Activated CD8-positive, alpha-beta T cell treated with anti-CD3 and anti-CD28 coated beads for 36 hours (primary cell): ENCODE results near the gene RBM47. TPM values are rescaled to one million over a fixed set of nuclear protein-coding genes. Genes with fewer than 3 reads are reported as not detected.

Source experiments
- ATAC-seq: fragments of 200-7000 bp; cut with Tn5 transposase; one replicate; pipeline ENCODE4 v1.10.0; 2021; ENCODE audit warnings: mild to moderate bottlenecking, moderate library complexity
- CTCF ChIA-PET: fragments of 350-600 bp; sonication (Branson Sonifier 250); formaldehyde crosslinking; loops from one replicate; lab custom pipeline; 2021; ENCODE audit warnings: antibody characterized with exemption; lab: Charles Lee
- POLR2A ChIA-PET: fragments of 350-600 bp; sonication (Branson Sonifier 250); formaldehyde crosslinking; loops from one replicate; lab custom pipeline; 2021; ENCODE audit warnings: antibody characterized with exemption; lab: Charles Lee
- DNase-seq: peaks from one replicate; pipeline ENCODE4 v3.0.0-alpha.2; 2020
- H3K27ac Mint-ChIP-seq: one replicate; pipeline ENCODE4 v1.8.0; 2021; ENCODE audit warnings: mild to moderate bottlenecking, mixed read lengths
- H3K27me3 Mint-ChIP-seq: one replicate; pipeline ENCODE4 v1.8.0; 2021; ENCODE audit warnings: mixed read lengths
- H3K36me3 Mint-ChIP-seq: one replicate; pipeline ENCODE4 v1.8.0; 2021; ENCODE audit warnings: low read depth, mixed read lengths
- H3K4me1 Mint-ChIP-seq: one replicate; pipeline ENCODE4 v1.8.0; 2021; ENCODE audit warnings: low read depth, mixed read lengths
- H3K4me3 Mint-ChIP-seq: one replicate; pipeline ENCODE4 v1.8.0; 2021; ENCODE audit warnings: mild to moderate bottlenecking, moderate library complexity, mixed read lengths
- H3K9me3 Mint-ChIP-seq: one replicate; pipeline ENCODE4 v1.8.0; 2021; ENCODE audit warnings: mixed read lengths
- CTCF ChIP-seq: fragments of 200-600 bp; IDR thresholded peaks from one replicate; pipeline ENCODE4 v1.8.0; 2022; ENCODE audit warnings: antibody characterized with exemption, mild to moderate bottlenecking
- intact Hi-C: fragments of 100-400 bp; cut with micrococcal nuclease; formaldehyde crosslinking; loops from one replicate; pipeline ENCODE4 v1.10.0; 2022
- total RNA-seq, 2 experiments: library from RNA; stranded (reverse); gene quantifications; one replicate each; pipeline ENCODE4 v1.2.3, GENCODE V29; 2021

Gene RBM47
- total RNA-seq, 2 experiments from 2014 or later, result 0.13 to 0.74 TPM

- no peak for ATAC-seq
- CTCF ChIA-PET, result no interaction called here
- TF ChIP-seq CTCF, result no peak
Observed at GRCh38 chr4:40601641-40602040, 28.0 kb downstream of the RBM47 start.

GRCh38 chr4:40600850-40601249 lies 28.8 kb downstream of the RBM47 start:
- DNase-seq (no peak), ATAC-seq (no peak)
- TF ChIP-seq CTCF, result no peak
- POLR2A ChIA-PET, result no interaction called here
- Mint-ChIP-seq H3K4me1 (no peaks in the 10 kb centered on the region), H3K36me3 (no peaks in the 10 kb centered on the region), H3K9me3 (no peaks in the 10 kb centered on the region), H3K4me3 (no peak overlapping the region), H3K27ac (no peak overlapping the region), H3K27me3 (peaks cover 2% of the 10 kb centered on the region)
- CTCF ChIA-PET, result no interaction called here
- intact Hi-C loops, result no loop called here

More at GRCh38 chr4:40601641-40602040, 28.0 kb downstream of the RBM47 start:
- Mint-ChIP-seq H3K4me3 (no peak overlapping the region), H3K27ac (no peak overlapping the region), H3K27me3 (peaks cover 2% of the 10 kb centered on the region), H3K4me1 (no peaks in the 10 kb centered on the region), H3K36me3 (no peaks in the 10 kb centered on the region), H3K9me3 (no peaks in the 10 kb centered on the region)
- DNase-seq, result no peak
- POLR2A ChIA-PET, result no interaction called here
- intact Hi-C loops, result no loop called here

DNA sequence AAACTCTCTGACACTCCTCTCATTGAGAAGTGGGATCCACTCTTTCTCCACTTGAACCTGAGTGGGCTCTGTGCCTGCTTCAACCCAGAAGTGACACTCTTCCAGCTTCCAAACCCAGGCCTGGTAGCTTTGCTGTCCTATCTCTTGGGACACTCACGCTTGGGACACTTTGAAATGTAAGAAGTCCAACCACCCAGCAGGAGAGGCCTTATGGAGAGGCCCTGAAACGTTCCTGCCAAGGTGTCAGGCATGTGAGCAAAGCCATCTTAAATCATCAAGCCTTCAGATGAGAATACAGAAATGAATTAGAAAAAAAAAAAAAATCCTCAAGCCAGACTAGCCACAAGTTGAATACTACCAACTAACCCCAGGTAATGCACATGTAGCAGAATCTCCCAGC lies 30.2 kb downstream of the RBM47 start:
- DNase-seq (no peak), ATAC-seq (no peak)
- ChIA-PET POLR2A (no interaction called here), CTCF (no interaction called here)
- Mint-ChIP-seq H3K36me3 (no peaks in the 10 kb centered on the region), H3K4me3 (no peak overlapping the region), H3K27me3 (peaks cover 2% of the 10 kb centered on the region), H3K9me3 (no peaks in the 10 kb centered on the region), H3K27ac (no peak overlapping the region), H3K4me1 (no peaks in the 10 kb centered on the region)
- intact Hi-C loops, result no loop called here
- no peak for TF ChIP-seq CTCF

- no peak for DNase-seq
- Mint-ChIP-seq H3K4me1 (no peaks in the 10 kb centered on the region), H3K27ac (no peak overlapping the region), H3K9me3 (no peaks in the 10 kb centered on the region), H3K27me3 (no peaks in the 10 kb centered on the region), H3K36me3 (no peaks in the 10 kb centered on the region), H3K4me3 (no peak overlapping the region)
- TF ChIP-seq CTCF, result no peak
- ChIA-PET CTCF (interaction anchor here (1.4 kb wide), 1 partner anchor 17 kb away, joined by 3 read pairs; no protein-coding TSS in a partner anchor), POLR2A (no interaction called here)
- intact Hi-C loops, result no loop called here
- no peak for ATAC-seq
Observed at GRCh38 chr4:40596522-40596921, 33.1 kb downstream of the RBM47 start.

GRCh38 chr4:40595981-40596380 lies 33.7 kb downstream of the RBM47 start:
- no peak overlapping the region for H3K4me3 Mint-ChIP-seq
- H3K4me1 Mint-ChIP-seq, result no peaks in the 10 kb centered on the region
- H3K27me3 Mint-ChIP-seq, result no peaks in the 10 kb centered on the region
- ATAC-seq (no peak), DNase-seq (no peak)
- intact Hi-C loops, result no loop called here
- CTCF ChIA-PET, result interaction anchor here (1.4 to 1.9 kb wide), 2 partner anchors 17 to 302 kb away, joined by 3 to 4 read pairs; no protein-coding TSS in a partner anchor
- no peaks in the 10 kb centered on the region for H3K36me3 Mint-ChIP-seq
- TF ChIP-seq CTCF, result no peak
- H3K9me3 Mint-ChIP-seq, result no peaks in the 10 kb centered on the region
- POLR2A ChIA-PET, result no interaction called here
- H3K27ac Mint-ChIP-seq, result no peak overlapping the region
